Stimulated activated CD4-positive, alpha-beta T cell treated with anti-CD3 and anti-CD28 coated beads, TNF-alpha, amount 100 ng/mL, for 24 hours (primary cell): ENCODE results near the gene RALGPS2.
"Not testable (repeated sequence)": the region's sequence is repeated elsewhere in the genome, so short reads cannot be mapped to it uniquely, and the experiment has no call there.

Experiments
- DNase-seq, 3 experiments: peaks; one replicate each; pipeline ENCODE4 v3.0.0-alpha.2; 2020; ENCODE audit warnings: low read depth in 3 of 3

RALGPS2 gene

GRCh38 chr1:178725466-178726086 is 532 bp downstream of the RALGPS2 start:
- DNase-seq, result peak in 1 of 3 experiments; percentile 20

- peak in 2 of 3 experiments; percentile 20 to 50 for DNase-seq
Measured at GRCh38 chr1:178726087-178726517, 1.1 kb downstream of the RALGPS2 start.

GRCh38 chr1:178726545-178726944 is 1.5 kb downstream of the RALGPS2 start:
- no peak for DNase-seq

GRCh38 chr1:178727014-178727895 is 2.2 kb downstream of the RALGPS2 start:
- no peak for DNase-seq

GRCh38 chr1:178733972-178734371 is 8.9 kb downstream of the RALGPS2 start:
- DNase-seq, result no peak

- no peak for DNase-seq
Measured at GRCh38 chr1:178738780-178739179, 13.7 kb downstream of the RALGPS2 start.

- DNase-seq, result no peak
Measured at GRCh38 chr1:178739285-178740045, 14.4 kb downstream of the RALGPS2 start.

GRCh38 chr1:178740491-178740890 is 15.4 kb downstream of the RALGPS2 start:
- no peak for DNase-seq

- DNase-seq, result no peak
Measured at GRCh38 chr1:178740924-178741323, 15.9 kb downstream of the RALGPS2 start.

GRCh38 chr1:178743801-178744200 is 18.8 kb downstream of the RALGPS2 start:
- no peak for DNase-seq

GRCh38 chr1:178745260-178745659 is 20.2 kb downstream of the RALGPS2 start:
- no peak for DNase-seq

- no peak for DNase-seq
Measured at GRCh38 chr1:178746345-178746744, 21.3 kb downstream of the RALGPS2 start.

GRCh38 chr1:178747361-178747760 is 22.3 kb downstream of the RALGPS2 start:
- not testable (repeated sequence) for DNase-seq

GRCh38 chr1:178749581-178750166 is 24.6 kb downstream of the RALGPS2 start:
- DNase-seq, result no peak

- DNase-seq, result no peak
Measured at GRCh38 chr1:178751046-178751445, 26.0 kb downstream of the RALGPS2 start.

- no peak for DNase-seq
Measured at GRCh38 chr1:178752891-178753290, 27.8 kb downstream of the RALGPS2 start.

GRCh38 chr1:178754655-178755256 is 29.7 kb downstream of the RALGPS2 start:
- not testable (repeated sequence) for DNase-seq

- no peak for DNase-seq
Measured at GRCh38 chr1:178768423-178768822, 43.4 kb downstream of the RALGPS2 start.

- DNase-seq, result no peak
Measured at GRCh38 chr1:178772952-178773351, 47.9 kb downstream of the RALGPS2 start.

- DNase-seq, result no peak
Measured at GRCh38 chr1:178774263-178774662, 49.2 kb downstream of the RALGPS2 start.

- no peak for DNase-seq
Measured at GRCh38 chr1:178776553-178776952, 51.5 kb downstream of the RALGPS2 start.
